Activated CD4-positive, alpha-beta T cell treated with anti-CD3 and anti-CD28 coated beads, Interleukin-10, Interleukin-2, amounts not matched to agents 100 ng/mL and 50 ng/mL, durations not matched to agents 16 hours and 8 hours (primary cell): ENCODE data around the gene DNM3.
"Not testable (repeated sequence)": the region's sequence is repeated elsewhere in the genome, so short reads cannot be mapped to it uniquely, and the experiment has no call there.

ENCODE experiments used
- DNase-seq: peaks from one replicate; pipeline ENCODE4 v3.0.0-alpha.2; 2020

Gene DNM3

GRCh38 chr1:172406968-172407367 is 565.7 kb downstream of the DNM3 start:
- no peak for DNase-seq

GRCh38 chr1:172408958-172409357 is 567.7 kb downstream of the DNM3 start:
- DNase-seq, result no peak

GRCh38 chr1:172410027-172410426 is 568.7 kb downstream of the DNM3 start:
- no peak for DNase-seq

- DNase-seq, result peak; percentile 31
Measured at GRCh38 chr1:172411791-172412338, 570.6 kb downstream of the DNM3 start.

GRCh38 chr1:172414331-172414730 is 573.0 kb downstream of the DNM3 start:
- DNase-seq, result no peak

GRCh38 chr1:172416496-172417035 is 575.3 kb downstream of the DNM3 start:
- DNase-seq, result no peak

GRCh38 chr1:172417557-172417956 is 576.3 kb downstream of the DNM3 start:
- no peak for DNase-seq

GRCh38 chr1:172420385-172420784 is 579.1 kb downstream of the DNM3 start, which contains the start of gene C1orf105:
C1orf105 (plus strand) TSS chr1:172420685; CDS start chr1:172420886, 201 bp downstream.
- no peak for DNase-seq

GRCh38 chr1:172421974-172422604 is 580.8 kb downstream of the DNM3 start:
- no peak for DNase-seq

GRCh38 chr1:172423336-172423735 is 582.0 kb downstream of the DNM3 start:
- no peak for DNase-seq

GRCh38 chr1:172425339-172425738 is 584.0 kb downstream of the DNM3 start:
- no peak for DNase-seq

- no peak for DNase-seq
Measured at GRCh38 chr1:172427191-172427590, 585.9 kb downstream of the DNM3 start.

GRCh38 chr1:172429331-172430127 is 588.2 kb downstream of the DNM3 start:
- peak; percentile 73 for DNase-seq

GRCh38 chr1:172430128-172430454 is 588.8 kb downstream of the DNM3 start:
- DNase-seq, result no peak

GRCh38 chr1:172431204-172431603 is 589.9 kb downstream of the DNM3 start:
- DNase-seq, result no peak

- DNase-seq, result no peak
Measured at GRCh38 chr1:172431721-172432192, 590.5 kb downstream of the DNM3 start.

- DNase-seq, result not testable (repeated sequence)
Measured at GRCh38 chr1:172437183-172437582, 595.9 kb downstream of the DNM3 start.

GRCh38 chr1:172442404-172442803 is 601.1 kb downstream of the DNM3 start:
- DNase-seq, result no peak

GRCh38 chr1:172442843-172443565 is 601.7 kb downstream of the DNM3 start:
- no peak for DNase-seq

GRCh38 chr1:172443666-172444453 is 602.6 kb downstream of the DNM3 start, which contains the start of gene PIGC:
PIGC (minus strand) TSS chr1:172444069; CDS start chr1:172442622, 1,447 bp downstream.
- peak; percentile 95 for DNase-seq

GRCh38 chr1:172446547-172446946 is 605.2 kb downstream of the DNM3 start:
- no peak for DNase-seq

- no peak for DNase-seq
Measured at GRCh38 chr1:172447641-172448040, 606.3 kb downstream of the DNM3 start.
